IMR-90 (cell line): ENCODE measurements around the gene RUNDC1.

Source experiments
- BHLHE40 ChIP-seq: fragments of 150-350 bp; IDR thresholded peaks from 2 replicates; pipeline ENCODE4 v1.6.1; 2016; ENCODE audit warnings: mild to moderate bottlenecking, low read depth, low read length
- CEBPB ChIP-seq: IDR thresholded peaks from 2 replicates; pipeline ENCODE4 v1.6.1; 2012; ENCODE audit warnings: low read depth, low read length, improper control_type of control experiment
- CHD1 ChIP-seq: IDR thresholded peaks from 2 replicates; pipeline ENCODE4 v1.6.1; 2012; ENCODE audit warnings: low read depth, low read length, improper control_type of control experiment
- CTCF ChIP-seq: conservative IDR thresholded peaks from 2 replicates; pipeline ENCODE4 v1.5.1; 2012; ENCODE audit warnings: mild to moderate bottlenecking, low read depth, low read length, improper control_type of control experiment
- FOS ChIP-seq: fragments of 150-350 bp; IDR thresholded peaks from 2 replicates; pipeline ENCODE4 v1.6.1; 2016; ENCODE audit warnings: low read depth, low read length
- MAFK ChIP-seq: IDR thresholded peaks from 2 replicates; pipeline ENCODE4 v1.6.1; 2012; ENCODE audit warnings: low read depth, low read length, improper control_type of control experiment
- NFE2L2 ChIP-seq: fragments of 150-350 bp; IDR thresholded peaks from 2 replicates; pipeline ENCODE4 v1.6.1; 2016; ENCODE audit warnings: low read depth, mild to moderate bottlenecking, low read length
- POLR2A ChIP-seq: IDR thresholded peaks from 2 replicates; pipeline ENCODE4 v1.6.1; 2012; ENCODE audit warnings: mild to moderate bottlenecking, low read depth, low read length
- RAD21 ChIP-seq: IDR thresholded peaks from 2 replicates; pipeline ENCODE4 v1.6.1; 2012; ENCODE audit warnings: low read length, improper control_type of control experiment
- RCOR1 ChIP-seq: IDR thresholded peaks from 2 replicates; pipeline ENCODE4 v1.6.1; 2012; ENCODE audit warnings: mild to moderate bottlenecking, low read length, improper control_type of control experiment; ENCODE audit not compliant: insufficient replicate concordance
- RFX5 ChIP-seq: IDR thresholded peaks from 2 replicates; pipeline ENCODE4 v1.8.0; 2012; ENCODE audit warnings: low read depth, mild to moderate bottlenecking, low read length, moderate library complexity
- SMC3 ChIP-seq: fragments of 150-350 bp; IDR thresholded peaks from 2 replicates; pipeline ENCODE4 v1.6.1; 2016; ENCODE audit warnings: low read depth, mild to moderate bottlenecking, antibody characterized with exemption, low read length, moderate library complexity
- USF2 ChIP-seq: fragments of 150-350 bp; IDR thresholded peaks from 2 replicates; pipeline ENCODE4 v1.6.1; 2017; ENCODE audit warnings: mild to moderate bottlenecking, antibody characterized with exemption, low read length, low read depth

- no peak for TF ChIP-seq POLR2A
- no peak for TF ChIP-seq CEBPB
- TF ChIP-seq USF2, result no peak
- TF ChIP-seq CTCF, result no peak
- TF ChIP-seq RCOR1, result no peak
- no peak for TF ChIP-seq SMC3
- TF ChIP-seq RFX5, result no peak
- TF ChIP-seq RAD21, result no peak
- no peak for TF ChIP-seq CHD1
- no peak for TF ChIP-seq BHLHE40
- no peak for TF ChIP-seq FOS
- TF ChIP-seq MAFK, result no peak
- TF ChIP-seq NFE2L2, result no peak
Measured at GRCh38 chr17:43013296-43013695, 32.9 kb downstream of the RUNDC1 start.
